ENCODE results near the gene LATS2.

- no peak for TF ChIP-seq CTCF (IDR thresholded peaks at IDR 0.05)
- TF ChIP-seq POLR2A (IDR thresholded peaks at IDR 0.05): no peak
These were observed 17.1 kb upstream of the LATS2 start for GRCh38 chr13:21078501-21078900.

All from Peyer's patch (tissue), 4 donors.